Smooth muscle cell (in vitro differentiated cells): ENCODE results near the gene HIBADH. TPM values are rescaled to one million over a fixed set of nuclear protein-coding genes. Genes with fewer than 3 reads are reported as not detected.
"Not testable (repeated sequence)": the region's sequence is repeated elsewhere in the genome, so short reads cannot be mapped to it uniquely, and the experiment has no call there.

ENCODE experiments used
- DNase-seq: peaks from one replicate; lab custom pipeline; 2025; ENCODE audit not compliant: unreplicated experiment; lab: John Stamatoyannopoulos, UW
- H2AFZ ChIP-seq: fragments of 200-600 bp; sonication (generic); 2 replicates; pipeline ENCODE4 v1.6.0; 2016; ENCODE audit warnings: antibody characterized with exemption, low read depth, mild to moderate bottlenecking
- H3F3A ChIP-seq: fragments of 200-600 bp; sonication (generic); 2 replicates; pipeline ENCODE4 v1.6.0; 2017; ENCODE audit warnings: antibody characterized with exemption, low read depth
- H3K27ac ChIP-seq: fragments of 200-600 bp; sonication (generic); 2 replicates; pipeline ENCODE4 v1.5.1; 2016; ENCODE audit warnings: low read depth, mild to moderate bottlenecking
- H3K27me3 ChIP-seq: fragments of 200-600 bp; sonication (generic); 2 replicates; pipeline ENCODE4 v1.6.1; 2016; ENCODE audit warnings: low read depth, mild to moderate bottlenecking
- H3K36me3 ChIP-seq: fragments of 200-600 bp; sonication (generic); 2 replicates; pipeline ENCODE4 v1.5.1; 2016; ENCODE audit warnings: low read depth
- H3K4me1 ChIP-seq: fragments of 200-600 bp; sonication (generic); 2 replicates; pipeline ENCODE4 v1.5.1; 2016; ENCODE audit warnings: low read depth
- H3K4me2 ChIP-seq: fragments of 200-600 bp; sonication (generic); 2 replicates; pipeline ENCODE4 v1.6.0; 2016; ENCODE audit warnings: mild to moderate bottlenecking
- H3K4me3 ChIP-seq: fragments of 200-600 bp; sonication (generic); 2 replicates; pipeline ENCODE4 v1.5.1; 2016; ENCODE audit warnings: mild to moderate bottlenecking
- H3K79me2 ChIP-seq: fragments of 200-600 bp; sonication (generic); 2 replicates; pipeline ENCODE4 v1.6.0; 2016; ENCODE audit warnings: low read depth, mild to moderate bottlenecking
- H3K9ac ChIP-seq: fragments of 200-600 bp; sonication (generic); 2 replicates; pipeline ENCODE4 v1.6.0; 2016; ENCODE audit warnings: low read depth
- H3K9me3 ChIP-seq: fragments of 200-600 bp; sonication (generic); replicated peaks from 2 replicates; pipeline ENCODE4 v1.5.1; 2016; ENCODE audit warnings: low read depth
- H4K20me1 ChIP-seq: fragments of 200-600 bp; sonication (generic); 2 replicates; pipeline ENCODE4 v1.6.0; 2016; ENCODE audit warnings: low read depth
- WGBS: methylation state at CpG from one replicate; pipeline ENCODE4 v1.1.7; 2016; ENCODE audit warnings: low lambda C conversion rate; 5-methylcytosine and 5-hydroxymethylcytosine counted together
- polyA plus RNA-seq: library from polyadenylated mRNA; unstranded; fragments of >200 nt; fragmentation: Nextera tagmentation; extraction: Ambion mirVana; gene quantifications from 2 replicates; pipeline ENCODE4 v1.2.1, GENCODE V29; 2016
- total RNA-seq: library from RNA; depleted of rRNA; stranded (reverse); fragments of >200 nt; gene quantifications from 2 replicates; pipeline ENCODE4 v1.2.3, GENCODE V29; 2014
- TF ChIP-seq, protein P1 (sequence below): fragments of 200-600 bp; sonication (generic); IDR thresholded peaks from 2 replicates; pipeline ENCODE4 v1.5.1; 2017; ENCODE audit warnings: borderline replicate concordance, mild to moderate bottlenecking, antibody characterized with exemption; ENCODE audit not compliant: insufficient read depth, poor library complexity, severe bottlenecking

Gene HIBADH
- total and polyA plus RNA-seq, 2 experiments from 2014 or later, result 16.1 to 24.4 TPM

DNA sequence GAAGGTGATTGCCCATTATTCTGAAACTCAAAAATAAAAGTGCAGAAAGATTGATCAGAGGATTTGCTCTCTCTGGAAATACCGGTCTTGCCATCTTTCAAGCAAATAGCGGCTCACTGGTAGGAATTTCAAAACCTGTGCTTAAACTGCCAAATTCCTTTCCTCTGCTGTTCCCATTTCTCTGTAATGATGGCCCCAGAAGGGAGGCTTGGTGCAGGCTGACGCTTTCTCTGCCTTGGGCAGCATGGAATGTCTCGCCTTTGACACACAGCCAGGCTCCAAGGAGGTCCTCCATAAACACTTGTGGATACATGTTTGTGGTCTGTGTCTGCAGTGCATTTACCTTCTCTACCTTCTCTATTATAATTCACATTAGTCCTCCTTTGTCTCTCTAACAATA, 146.8 kb downstream of the HIBADH start:
- no peaks in the 10 kb centered on the region for H3K79me2 ChIP-seq
- H3K9ac ChIP-seq, result no peak overlapping the region
- TF ChIP-seq, protein P1, sequence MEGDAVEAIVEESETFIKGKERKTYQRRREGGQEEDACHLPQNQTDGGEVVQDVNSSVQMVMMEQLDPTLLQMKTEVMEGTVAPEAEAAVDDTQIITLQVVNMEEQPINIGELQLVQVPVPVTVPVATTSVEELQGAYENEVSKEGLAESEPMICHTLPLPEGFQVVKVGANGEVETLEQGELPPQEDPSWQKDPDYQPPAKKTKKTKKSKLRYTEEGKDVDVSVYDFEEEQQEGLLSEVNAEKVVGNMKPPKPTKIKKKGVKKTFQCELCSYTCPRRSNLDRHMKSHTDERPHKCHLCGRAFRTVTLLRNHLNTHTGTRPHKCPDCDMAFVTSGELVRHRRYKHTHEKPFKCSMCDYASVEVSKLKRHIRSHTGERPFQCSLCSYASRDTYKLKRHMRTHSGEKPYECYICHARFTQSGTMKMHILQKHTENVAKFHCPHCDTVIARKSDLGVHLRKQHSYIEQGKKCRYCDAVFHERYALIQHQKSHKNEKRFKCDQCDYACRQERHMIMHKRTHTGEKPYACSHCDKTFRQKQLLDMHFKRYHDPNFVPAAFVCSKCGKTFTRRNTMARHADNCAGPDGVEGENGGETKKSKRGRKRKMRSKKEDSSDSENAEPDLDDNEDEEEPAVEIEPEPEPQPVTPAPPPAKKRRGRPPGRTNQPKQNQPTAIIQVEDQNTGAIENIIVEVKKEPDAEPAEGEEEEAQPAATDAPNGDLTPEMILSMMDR, result no peak
- 44% methylated on average over 4 of the region's 4 CpGs for WGBS
- H2AFZ ChIP-seq, result no peak overlapping the region
- H3K36me3 ChIP-seq, result no peaks in the 10 kb centered on the region
- no peaks in the 10 kb centered on the region for H3F3A ChIP-seq
- DNase-seq, result no peak
- H3K27ac ChIP-seq, result no peak overlapping the region
- H3K4me2 ChIP-seq, result no peak overlapping the region
- no peaks in the 10 kb centered on the region for H3K27me3 ChIP-seq
- H3K9me3 ChIP-seq, result no peaks in the 10 kb centered on the region
- H4K20me1 ChIP-seq, result no peaks in the 10 kb centered on the region
- no peak overlapping the region for H3K4me3 ChIP-seq
- peaks cover 3% of the 10 kb centered on the region for H3K4me1 ChIP-seq

DNA sequence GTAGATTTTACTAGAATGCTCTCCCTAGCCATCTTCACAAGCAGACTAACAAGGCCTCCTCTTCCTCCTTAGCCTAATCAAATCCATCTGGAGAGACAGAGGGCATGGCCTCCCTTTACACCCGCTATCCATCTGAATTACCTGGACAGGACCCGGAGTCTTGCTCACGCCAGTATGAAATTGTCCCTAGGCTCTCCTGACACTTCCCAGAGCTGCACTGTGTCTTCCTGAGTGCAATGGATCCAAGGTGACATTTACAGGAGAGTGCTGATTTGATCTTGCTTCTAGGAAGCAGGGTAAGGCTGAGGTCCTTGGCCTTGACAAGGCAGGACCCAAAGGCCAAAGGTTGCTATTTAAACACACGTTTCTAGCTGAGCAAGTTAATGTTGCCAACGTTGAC, 147.8 kb downstream of the HIBADH start:
- Histone ChIP-seq H2AFZ (no peak overlapping the region), H4K20me1 (no peaks in the 10 kb centered on the region), H3K79me2 (no peaks in the 10 kb centered on the region), H3K27me3 (no peaks in the 10 kb centered on the region), H3K36me3 (no peaks in the 10 kb centered on the region), H3K4me3 (no peak overlapping the region), H3K9ac (no peak overlapping the region), H3K9me3 (no peaks in the 10 kb centered on the region), H3K4me1 (peaks cover 3% of the 10 kb centered on the region), H3K4me2 (no peak overlapping the region), H3K27ac (no peak overlapping the region), H3F3A (peaks cover 4% of the 10 kb centered on the region)
- WGBS, result 67% methylated on average over 5 of the region's 5 CpGs
- TF ChIP-seq, protein P1, result no peak
- no peak for DNase-seq

DNA sequence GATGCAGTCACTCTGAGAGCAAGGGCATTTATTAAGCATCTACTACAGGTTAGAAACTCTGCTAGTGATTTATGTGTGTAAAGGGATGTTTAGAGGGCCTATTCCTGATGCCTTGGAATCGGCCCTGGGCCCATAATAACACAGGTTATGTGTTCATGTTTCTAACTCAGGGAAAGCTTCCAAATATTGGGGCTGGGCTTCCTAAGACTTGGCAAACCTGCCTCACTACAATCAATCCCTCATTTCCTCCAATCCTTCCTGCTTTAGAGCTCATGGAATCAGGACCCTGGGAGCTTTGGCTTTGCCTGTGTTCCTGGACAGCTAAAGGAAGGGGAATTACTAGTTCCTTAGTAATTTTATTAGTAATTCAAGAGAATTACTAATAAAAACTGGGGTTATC, 148.8 kb downstream of the HIBADH start:
- WGBS, result 95% methylated on average over 1 of the region's 1 CpG

DNA sequence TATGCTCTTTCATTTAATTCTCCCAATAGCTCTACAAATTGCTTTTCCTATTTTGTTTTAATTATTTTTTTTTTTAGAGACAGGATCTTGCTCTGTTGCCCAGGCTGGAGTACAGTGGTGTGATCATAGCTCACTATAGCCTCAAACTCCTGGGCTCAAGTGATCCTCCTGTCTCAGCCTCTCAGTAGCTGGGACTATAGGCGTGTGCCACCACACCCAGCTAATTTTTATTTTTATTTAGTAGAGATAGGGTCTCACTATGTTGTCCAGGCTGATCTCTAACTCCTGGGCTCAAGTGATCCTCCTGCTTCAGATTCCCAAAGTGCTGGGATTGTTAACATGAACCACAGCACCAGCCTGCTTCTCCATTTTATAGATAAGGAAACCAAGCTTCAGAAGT, 151.3 kb downstream of the HIBADH start:
- WGBS, result 100% methylated on average over 1 of the region's 1 CpG
- not testable (repeated sequence) for H3K9me3 ChIP-seq, H3K4me1 ChIP-seq, H3K9ac ChIP-seq, H3F3A ChIP-seq, H3K27ac ChIP-seq, H3K79me2 ChIP-seq, H2AFZ ChIP-seq, H4K20me1 ChIP-seq, H3K4me3 ChIP-seq, H3K4me2 ChIP-seq, H3K36me3 ChIP-seq, H3K27me3 ChIP-seq, DNase-seq

More for the DNA sequence above, 148.8 kb downstream of the HIBADH start:
- H3K9me3 ChIP-seq, result no peaks in the 10 kb centered on the region
- DNase-seq, result no peak
- H3K4me3 ChIP-seq, result no peak overlapping the region
- H3K9ac ChIP-seq, result no peak overlapping the region
- no peaks in the 10 kb centered on the region for H3K36me3 ChIP-seq
- no peak overlapping the region for H2AFZ ChIP-seq
- no peaks in the 10 kb centered on the region for H3K79me2 ChIP-seq
- TF ChIP-seq, protein P1, result no peak
- peaks cover 3% of the 10 kb centered on the region for H3K4me1 ChIP-seq
- no peaks in the 10 kb centered on the region for H4K20me1 ChIP-seq
- no peak overlapping the region for H3K27ac ChIP-seq
- H3K27me3 ChIP-seq, result no peaks in the 10 kb centered on the region
- H3K4me2 ChIP-seq, result no peak overlapping the region
- peaks cover 4% of the 10 kb centered on the region for H3F3A ChIP-seq
